HG03039 (cell line): ENCODE results near the gene ADPRHL1.
"Not testable (repeated sequence)": the region's sequence is repeated elsewhere in the genome, so short reads cannot be mapped to it uniquely, and the experiment has no call there.

Experiments used
- ATAC-seq: cut with Tn5 transposase; IDR thresholded peaks from one replicate; pipeline ENCODE4 v1.9.1; 2021; ENCODE audit warnings: mild to moderate bottlenecking, moderate library complexity; ENCODE audit not compliant: unreplicated experiment

The ADPRHL1 gene

DNA sequence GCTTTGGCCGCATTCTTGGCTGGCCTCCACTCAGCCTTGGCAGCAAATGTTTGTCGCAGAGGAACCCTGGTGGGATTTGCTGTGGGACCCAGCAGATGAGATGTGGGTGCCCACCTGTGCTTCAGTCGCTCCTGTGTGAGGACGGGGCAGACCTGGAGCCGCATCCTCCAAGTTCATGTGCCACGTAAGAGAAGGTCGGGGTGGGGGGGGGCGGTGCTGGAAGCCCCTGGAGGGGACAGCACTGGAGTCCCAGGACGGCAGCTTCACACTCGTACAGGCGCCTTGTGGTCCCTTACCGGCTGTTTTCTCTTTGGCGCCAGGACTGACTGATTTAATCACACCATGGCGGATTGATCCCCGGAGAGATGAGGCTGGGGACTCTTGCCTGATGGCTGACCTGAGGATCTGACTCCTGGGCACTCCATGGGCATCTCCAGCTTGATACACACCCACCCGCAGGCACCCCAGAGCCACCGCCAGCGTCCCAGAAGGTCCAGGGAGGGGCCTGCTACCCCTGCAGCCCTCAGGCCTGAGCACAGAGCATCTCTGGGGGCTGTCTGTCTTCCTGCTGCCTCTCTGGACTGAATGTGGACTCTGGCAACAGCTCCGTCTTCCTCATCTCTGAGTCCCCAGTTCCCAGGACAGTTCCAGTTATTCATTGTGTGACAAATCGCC lies 79.3 kb downstream of the ADPRHL1 start:
- no peak for ATAC-seq

GRCh38 chr13:113371701-113372100 lies 81.6 kb downstream of the ADPRHL1 start:
- ATAC-seq, result not testable (repeated sequence)

- no peak for ATAC-seq
Measured at GRCh38 chr13:113371061-113371460, 82.2 kb downstream of the ADPRHL1 start.

DNA sequence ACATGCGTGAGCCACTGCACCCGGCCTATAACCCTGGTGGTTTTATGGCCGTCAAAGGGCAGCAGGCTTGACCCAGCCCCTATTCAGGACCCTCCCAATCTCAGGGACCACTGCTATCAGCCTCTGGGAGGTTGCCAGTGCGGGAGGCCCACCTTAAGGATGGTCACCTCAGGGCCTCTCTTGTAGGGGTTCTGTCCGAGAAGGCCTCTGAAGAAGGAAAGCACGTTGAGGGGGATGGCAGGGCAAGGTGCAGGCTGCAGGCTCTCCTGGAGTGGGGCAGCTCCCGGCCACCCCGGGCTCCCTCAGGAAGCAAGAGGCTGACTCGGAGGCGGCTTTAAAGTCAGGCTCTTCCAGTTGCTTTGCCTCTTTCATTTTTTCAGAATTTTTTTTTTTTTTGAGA lies 83.4 kb downstream of the ADPRHL1 start:
- no peak for ATAC-seq

- ATAC-seq, result no peak
Measured at GRCh38 chr13:113369189-113369588, 84.1 kb downstream of the ADPRHL1 start.

DNA sequence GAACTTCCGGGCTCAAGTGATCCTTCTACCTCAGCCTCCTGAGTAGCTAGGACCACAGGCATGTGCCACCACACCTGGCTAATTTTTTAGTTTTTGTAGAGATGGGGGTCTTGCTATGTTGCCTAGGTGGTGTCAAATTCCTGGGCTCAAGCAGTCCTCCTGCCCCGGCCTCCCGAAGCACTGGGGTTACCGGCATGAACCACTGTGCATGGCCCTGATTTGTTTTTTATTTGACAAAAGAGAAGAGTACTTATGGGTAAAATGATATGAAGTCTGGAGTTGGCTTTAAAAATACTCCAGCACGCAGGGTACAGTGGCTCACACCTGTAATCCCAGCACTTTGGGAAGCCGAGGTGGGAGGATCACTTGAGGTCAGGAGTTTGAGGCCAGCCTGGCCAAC lies 84.9 kb downstream of the ADPRHL1 start:
- ATAC-seq, result not testable (repeated sequence)

- ATAC-seq, result no peak
Measured at GRCh38 chr13:113367771-113368170, 85.5 kb downstream of the ADPRHL1 start.

DNA sequence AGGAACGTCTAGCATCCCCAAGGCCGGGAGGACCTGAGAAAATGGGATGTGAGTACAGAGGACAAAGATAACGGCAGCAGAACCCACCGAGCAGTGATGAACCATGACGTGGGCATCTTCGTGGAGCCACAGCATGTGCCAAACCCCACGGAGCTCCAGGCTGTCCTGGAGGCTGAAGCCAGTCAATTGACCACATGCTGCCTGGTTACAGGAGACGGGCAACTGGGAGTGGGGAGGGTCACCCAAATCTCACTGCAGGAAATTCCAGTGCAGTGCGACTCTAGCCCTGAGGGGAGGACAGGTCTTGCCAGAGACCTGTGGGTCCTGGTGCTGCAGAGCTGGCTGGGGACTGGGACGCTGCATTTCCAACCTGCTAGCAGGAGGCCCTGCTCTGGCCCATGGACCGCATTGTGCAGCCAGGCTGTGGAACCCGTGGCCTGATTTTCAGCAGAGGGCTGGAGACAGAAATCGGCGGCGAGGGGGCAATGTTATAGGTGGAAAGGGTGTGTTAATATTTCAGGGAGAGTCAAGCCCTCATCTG lies 86.2 kb downstream of the ADPRHL1 start:
- ATAC-seq, result no peak

- ATAC-seq, result no peak
Measured at GRCh38 chr13:113365971-113366588, 87.2 kb downstream of the ADPRHL1 start.

DNA sequence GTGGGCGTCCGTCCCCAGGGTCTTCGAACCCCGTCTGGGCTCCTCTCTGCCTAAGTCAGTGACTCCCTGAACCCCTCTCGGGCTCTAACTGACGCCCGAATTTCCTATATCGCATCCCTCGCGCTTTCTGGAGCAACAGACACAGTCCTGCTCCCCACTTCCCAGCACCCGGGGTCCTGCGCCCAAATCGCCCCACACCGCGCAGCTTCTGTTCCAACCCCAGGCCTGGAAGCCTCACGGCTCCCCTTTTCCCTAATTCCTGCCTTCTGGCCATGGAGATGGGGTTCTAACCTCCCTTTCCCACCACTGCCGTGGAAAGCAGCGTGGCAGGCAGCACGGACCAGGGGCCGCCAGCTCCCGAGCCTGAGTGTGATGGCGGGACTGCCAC lies 87.7 kb downstream of the ADPRHL1 start:
- no peak for ATAC-seq

DNA sequence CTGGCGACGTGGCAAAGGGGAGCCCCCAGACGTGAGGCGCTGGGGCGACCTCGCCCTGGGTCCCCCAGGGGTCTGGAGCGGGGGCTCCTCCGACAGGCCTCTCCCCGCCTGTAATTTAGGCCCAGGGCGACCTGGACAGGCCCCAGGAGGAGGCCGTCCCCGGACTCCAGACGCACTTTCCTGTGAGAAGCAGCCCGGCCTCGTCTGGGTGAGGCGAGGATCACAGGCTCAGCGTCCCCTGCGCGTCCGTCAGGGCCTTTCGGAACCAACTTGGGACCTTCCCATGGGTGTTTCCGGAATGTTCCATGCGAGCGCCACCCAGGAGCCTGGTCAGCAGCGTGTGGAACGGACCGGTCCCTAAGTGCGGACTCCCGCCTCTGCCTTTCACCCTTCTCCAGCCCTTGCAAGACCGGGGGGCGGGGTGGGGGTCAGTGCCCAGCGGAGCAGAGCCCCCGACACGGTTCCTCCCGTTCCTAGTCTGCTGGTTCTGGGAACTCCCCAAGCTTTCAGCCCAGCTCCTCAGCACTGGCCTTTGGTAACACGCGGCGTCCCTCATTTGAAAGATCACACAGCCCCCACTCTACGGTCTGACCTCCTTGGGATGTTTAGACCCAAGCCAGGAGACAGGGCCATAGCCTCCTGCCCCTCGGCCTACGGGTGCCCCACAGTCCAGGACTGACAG lies 88.2 kb downstream of the ADPRHL1 start:
- no peak for ATAC-seq

DNA sequence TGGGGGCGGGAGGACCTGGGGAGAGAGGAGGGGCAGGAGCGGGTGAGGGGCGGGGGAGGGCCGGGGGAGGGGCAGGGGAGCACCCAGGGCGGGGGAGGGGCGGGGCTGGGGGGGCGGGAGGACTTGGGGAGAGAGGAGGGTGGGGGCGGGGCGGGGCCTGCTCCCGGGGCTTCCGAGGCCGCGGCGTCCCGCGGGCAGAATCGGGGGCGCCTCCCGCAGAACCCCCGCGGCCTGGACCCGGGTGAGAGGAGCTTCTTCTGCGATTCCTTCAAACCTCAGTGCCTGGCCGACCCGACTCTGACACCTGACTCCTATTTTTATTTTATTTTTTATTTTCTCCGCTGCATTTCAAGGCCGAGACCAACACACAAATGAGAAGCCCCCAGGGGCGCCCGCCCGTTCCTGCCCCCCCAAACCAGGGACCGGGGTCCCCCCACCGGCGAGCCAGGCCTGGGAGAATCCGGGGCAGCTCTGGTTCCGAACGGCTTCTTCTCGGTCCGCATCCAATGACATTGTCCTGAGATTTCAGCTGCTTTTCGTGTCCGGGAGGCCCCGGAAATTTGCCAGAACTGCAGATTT lies 88.9 kb downstream of the ADPRHL1 start:
- ATAC-seq, result no peak

DNA sequence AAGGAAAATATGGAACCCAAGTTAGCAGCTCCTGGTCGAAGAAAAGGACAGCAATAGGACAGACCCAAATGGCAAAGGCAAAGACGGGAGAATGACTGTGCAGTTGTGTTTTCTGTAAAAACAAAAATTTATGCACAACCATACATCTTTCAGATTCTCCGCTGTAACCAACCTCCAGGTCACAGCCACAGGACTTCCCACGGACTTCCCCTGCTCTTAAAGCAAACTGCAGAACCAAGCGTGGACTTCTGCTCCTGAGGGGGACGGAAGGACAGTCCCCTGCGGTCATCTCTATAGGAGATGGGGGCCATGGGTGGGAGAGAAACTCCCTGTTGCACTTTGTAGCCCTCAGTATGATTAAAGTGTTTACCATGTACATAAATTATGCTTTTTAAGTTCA lies 91.9 kb downstream of the ADPRHL1 start:
- ATAC-seq, result no peak

DNA sequence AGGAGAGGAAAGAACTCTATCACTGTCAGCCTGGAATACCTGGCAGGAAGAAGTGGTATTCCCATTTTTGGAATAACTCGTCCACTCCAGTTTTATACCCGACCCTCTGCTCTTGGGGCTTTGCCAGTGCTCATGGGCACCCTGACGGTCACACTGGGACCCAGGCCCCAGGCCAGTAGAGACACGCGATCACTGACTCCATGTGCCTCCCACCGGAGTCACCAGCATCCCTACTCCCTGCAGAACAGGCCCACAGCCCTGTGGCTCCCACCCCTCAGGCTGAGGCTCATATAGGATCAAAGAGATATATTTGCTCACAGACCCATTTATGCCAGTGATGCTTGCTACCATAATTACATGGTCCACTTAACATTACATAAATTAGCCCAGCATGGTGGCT lies 92.8 kb downstream of the ADPRHL1 start:
- ATAC-seq, result no peak

DNA sequence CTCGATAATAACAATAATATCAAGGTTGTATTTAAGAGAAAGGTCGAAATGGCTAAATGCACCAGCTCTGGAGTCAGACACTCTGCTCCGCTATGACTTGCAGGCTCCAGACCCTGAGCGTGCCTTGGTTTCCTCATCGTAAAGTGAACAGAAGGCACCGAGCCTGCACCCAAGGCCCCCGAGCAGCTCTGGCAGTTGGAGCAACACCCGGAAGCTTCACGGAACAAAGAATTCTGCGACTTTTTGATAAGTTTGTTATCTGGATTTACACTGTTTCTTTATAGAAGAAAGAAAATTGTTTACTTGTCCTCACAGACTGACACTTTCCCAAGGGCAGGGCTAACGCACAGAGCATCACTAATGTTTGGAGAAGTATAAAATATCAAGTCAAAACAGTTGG lies 93.7 kb downstream of the ADPRHL1 start:
- ATAC-seq, result no peak

- no peak for ATAC-seq
Measured at GRCh38 chr13:113358653-113359190, 94.6 kb downstream of the ADPRHL1 start.

DNA sequence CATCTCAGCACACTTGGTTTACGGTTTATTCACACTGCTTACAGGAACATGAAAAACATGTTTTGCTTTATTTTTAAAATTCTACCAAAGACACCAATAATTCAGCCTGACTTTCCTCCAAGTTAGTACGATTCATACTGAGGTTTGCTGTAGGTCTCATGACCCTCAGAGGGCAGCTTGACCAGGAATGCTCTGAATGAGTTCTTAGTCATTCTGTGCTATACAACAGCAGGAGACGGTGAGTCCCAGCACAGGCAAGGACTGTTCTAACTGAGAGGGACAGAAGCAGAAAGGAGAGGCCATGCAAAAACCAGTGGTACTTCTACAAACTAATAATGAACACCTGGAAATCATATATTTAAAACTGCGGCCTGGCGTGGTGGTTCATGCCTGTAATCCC lies 95.8 kb downstream of the ADPRHL1 start:
- ATAC-seq, result no peak

GRCh38 chr13:113356596-113356995 lies 96.7 kb downstream of the ADPRHL1 start:
- ATAC-seq, result no peak

DNA sequence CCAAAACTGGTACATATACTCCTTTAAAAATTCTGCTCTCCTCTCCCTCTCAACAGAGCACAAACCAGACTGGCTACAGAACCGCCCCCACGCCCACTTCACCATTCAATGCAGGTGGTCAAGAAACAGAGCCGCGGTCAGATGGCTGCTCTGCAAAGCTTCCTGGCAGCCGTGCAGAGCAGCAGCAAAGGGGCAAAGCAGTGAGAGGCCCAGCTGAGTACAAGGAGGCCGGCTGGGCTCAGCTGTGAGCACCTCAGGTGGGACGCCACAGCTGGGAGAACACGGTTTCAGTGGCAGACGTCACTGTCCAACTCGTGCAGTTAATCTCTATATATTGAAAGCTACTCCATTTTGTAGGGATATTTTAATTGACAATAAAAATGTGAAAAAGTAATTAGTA lies 97.7 kb downstream of the ADPRHL1 start:
- no peak for ATAC-seq

DNA sequence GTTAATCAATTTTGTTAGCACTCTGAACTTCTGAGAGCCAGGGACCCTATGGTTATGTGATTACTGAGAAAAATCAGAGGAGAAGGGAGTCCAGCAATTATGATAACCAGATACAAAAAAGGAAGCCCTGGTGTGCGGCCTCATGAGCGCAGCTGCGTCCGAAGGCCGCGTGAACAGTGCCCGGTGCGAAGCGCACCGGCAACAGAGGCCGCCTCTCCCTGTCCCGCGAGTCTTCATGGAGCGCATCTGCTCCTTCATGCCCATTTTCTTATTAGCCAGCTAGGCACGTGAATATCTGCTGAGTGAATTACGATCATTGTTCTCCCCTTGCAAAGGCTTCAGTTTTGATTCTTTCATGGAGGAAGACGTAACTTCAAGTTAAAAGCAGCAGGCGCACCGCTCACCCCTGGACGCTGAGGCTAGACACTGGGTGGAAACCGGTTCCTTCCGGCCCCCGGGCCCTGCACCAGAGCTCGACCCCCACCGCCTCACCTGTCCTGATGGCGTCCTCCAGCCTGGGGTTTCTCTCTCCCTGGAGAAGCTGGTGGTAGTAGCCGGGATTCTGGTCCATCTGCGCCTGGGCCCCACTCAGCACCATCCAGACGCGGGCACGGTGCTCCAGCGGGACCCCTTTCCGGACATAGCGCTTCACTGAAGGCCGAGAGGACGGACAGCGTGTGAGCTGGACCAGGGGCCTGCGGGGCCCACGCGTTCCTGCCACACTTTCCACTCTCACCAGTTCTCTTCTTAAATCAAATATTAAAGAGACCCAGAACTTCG lies 98.3 kb downstream of the ADPRHL1 start:
- no peak for ATAC-seq

GRCh38 chr13:113353254-113353653 lies 100.0 kb downstream of the ADPRHL1 start:
- ATAC-seq, result no peak
